KOPT-K1 (cell line): ENCODE results near the gene FGF12.
"Not testable (repeated sequence)": the region's sequence is repeated elsewhere in the genome, so short reads cannot be mapped to it uniquely, and the experiment has no call there.

Experiments used
- H3K27ac ChIP-seq: fragments of 200-600 bp; sonication (generic); 2 replicates; pipeline ENCODE4 v1.5.1; 2016; ENCODE audit warnings: antibody characterized with exemption, mild to moderate bottlenecking, low read depth, low read length; ENCODE audit not compliant: poor library complexity, severe bottlenecking
- H3K36me3 ChIP-seq: fragments of 200-600 bp; sonication (generic); 2 replicates; pipeline ENCODE4 v1.5.1; 2017; ENCODE audit warnings: antibody characterized with exemption, mild to moderate bottlenecking, low read length, moderate library complexity; ENCODE audit not compliant: insufficient read depth
- H3K9me3 ChIP-seq: fragments of 200-600 bp; sonication (generic); 2 replicates; pipeline ENCODE4 v1.5.1; 2017; ENCODE audit warnings: antibody characterized with exemption, low read length, mild to moderate bottlenecking; ENCODE audit not compliant: insufficient read depth, poor library complexity, severe bottlenecking

FGF12 gene

DNA sequence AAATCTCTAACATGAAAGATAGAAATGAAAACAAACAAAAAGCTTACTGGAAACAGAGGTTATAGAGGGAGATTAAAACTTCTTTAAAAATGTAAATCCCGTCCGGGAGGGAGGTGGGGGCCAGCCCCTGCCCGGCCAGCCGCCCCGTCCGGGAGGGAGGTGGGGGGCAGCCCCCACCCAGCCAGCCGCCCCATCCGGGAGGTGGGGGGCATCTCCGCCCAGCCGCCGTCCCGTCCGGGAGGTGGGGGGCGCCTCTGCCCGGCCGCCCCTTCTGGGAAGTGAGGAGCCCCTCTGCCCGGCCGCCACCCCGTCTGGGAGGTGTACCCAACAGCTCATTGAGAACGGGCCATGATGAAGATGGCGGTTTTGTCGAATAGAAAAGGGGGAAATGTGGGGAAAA lies 16.2 kb downstream of the FGF12 start:
- not testable (repeated sequence) for H3K27ac ChIP-seq, H3K9me3 ChIP-seq, H3K36me3 ChIP-seq

DNA sequence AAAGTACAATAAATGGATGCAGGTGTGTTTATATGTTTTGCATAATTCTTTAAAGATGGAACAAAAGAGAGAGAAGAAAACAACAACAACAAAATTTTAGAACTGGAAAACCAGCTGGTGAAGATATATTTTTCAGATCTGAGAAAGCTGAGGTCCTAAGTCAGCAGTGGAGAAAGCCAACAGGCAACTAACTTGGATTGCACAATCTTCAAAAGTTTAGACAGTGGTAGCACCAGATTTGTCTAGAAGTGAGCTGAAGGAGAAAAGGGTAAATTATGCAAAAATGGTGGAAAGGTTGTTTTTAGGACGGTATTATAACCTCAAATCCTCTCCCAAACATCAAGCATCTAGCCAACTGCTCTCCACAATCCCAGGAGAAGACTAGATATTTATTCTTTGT lies 17.0 kb downstream of the FGF12 start:
- H3K27ac ChIP-seq: no peak overlapping the region
- no peaks in the 10 kb centered on the region for H3K36me3 ChIP-seq
- H3K9me3 ChIP-seq: no peaks in the 10 kb centered on the region

- Histone ChIP-seq H3K9me3 (no peaks in the 10 kb centered on the region), H3K36me3 (no peaks in the 10 kb centered on the region), H3K27ac (no peak overlapping the region)
Measured at GRCh38 chr3:192706272-192706671, 21.1 kb downstream of the FGF12 start.

- H3K27ac ChIP-seq: no peak overlapping the region
- H3K9me3 ChIP-seq: no peaks in the 10 kb centered on the region
- no peaks in the 10 kb centered on the region for H3K36me3 ChIP-seq
Measured at GRCh38 chr3:192700885-192701284, 26.5 kb downstream of the FGF12 start.

DNA sequence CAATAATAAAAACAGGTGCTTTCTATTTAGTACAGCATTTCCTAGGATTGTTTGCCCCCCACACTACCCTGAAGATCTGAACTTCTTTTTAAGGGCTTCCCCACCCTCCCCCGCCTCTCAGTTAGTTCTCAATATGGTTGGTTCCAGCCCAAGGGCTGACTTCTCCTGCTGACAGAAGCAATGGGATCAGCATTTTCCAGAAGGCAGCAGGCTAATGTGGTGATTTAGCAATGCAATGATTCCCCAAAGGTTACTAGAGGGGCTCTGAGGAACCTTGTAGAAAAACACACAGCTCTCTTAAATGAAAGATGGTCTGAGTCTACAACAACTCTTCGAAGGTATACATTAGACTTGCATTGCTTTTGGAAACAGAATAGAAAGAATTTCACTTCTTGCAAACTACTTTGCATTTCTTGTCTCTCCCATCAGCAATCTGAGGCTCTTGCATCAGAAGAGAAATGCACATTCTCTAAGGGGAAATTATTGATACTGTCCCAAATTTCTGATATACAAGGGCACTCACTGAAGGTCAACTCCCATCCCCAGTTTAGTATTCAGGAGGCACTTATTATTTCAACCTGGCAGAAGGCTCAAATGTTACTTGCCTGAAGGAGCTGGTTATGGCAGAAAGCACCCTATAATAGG lies 30.3 kb downstream of the FGF12 start:
- H3K27ac ChIP-seq: no peak overlapping the region
- H3K9me3 ChIP-seq: no peaks in the 10 kb centered on the region
- no peaks in the 10 kb centered on the region for H3K36me3 ChIP-seq

GRCh38 chr3:192687488-192688152 lies 39.7 kb downstream of the FGF12 start:
- H3K27ac ChIP-seq: no peak overlapping the region
- H3K36me3 ChIP-seq: no peaks in the 10 kb centered on the region

GRCh38 chr3:192685801-192686200 lies 41.5 kb downstream of the FGF12 start:
- Histone ChIP-seq H3K36me3 (no peaks in the 10 kb centered on the region), H3K27ac (no peak overlapping the region), H3K9me3 (peaks cover 9% of the 10 kb centered on the region)

More at GRCh38 chr3:192687488-192688152, 39.7 kb downstream of the FGF12 start:
- peaks cover 2% of the 10 kb centered on the region for H3K9me3 ChIP-seq

DNA sequence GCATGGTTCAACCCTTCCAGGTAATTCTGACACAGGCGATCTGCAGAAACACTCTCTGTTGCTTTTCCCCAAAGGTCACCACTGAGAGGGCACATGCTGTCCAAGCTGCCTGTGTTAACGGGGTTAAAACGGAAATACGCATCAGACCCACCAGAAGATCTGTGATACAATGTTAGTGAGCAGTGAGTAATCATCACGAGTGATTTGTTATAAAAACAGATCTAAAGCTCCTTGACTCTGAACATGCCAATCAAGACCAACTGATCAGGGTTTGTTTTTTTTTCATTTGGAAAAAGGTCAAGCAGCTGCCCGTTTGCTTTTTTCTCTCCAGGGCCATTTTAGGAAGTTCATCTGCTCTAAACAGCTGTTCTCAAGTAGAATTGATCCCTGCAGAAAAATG lies 43.2 kb downstream of the FGF12 start:
- H3K36me3 ChIP-seq: no peaks in the 10 kb centered on the region
- H3K9me3 ChIP-seq: peaks cover 9% of the 10 kb centered on the region
- H3K27ac ChIP-seq: no peak overlapping the region

DNA sequence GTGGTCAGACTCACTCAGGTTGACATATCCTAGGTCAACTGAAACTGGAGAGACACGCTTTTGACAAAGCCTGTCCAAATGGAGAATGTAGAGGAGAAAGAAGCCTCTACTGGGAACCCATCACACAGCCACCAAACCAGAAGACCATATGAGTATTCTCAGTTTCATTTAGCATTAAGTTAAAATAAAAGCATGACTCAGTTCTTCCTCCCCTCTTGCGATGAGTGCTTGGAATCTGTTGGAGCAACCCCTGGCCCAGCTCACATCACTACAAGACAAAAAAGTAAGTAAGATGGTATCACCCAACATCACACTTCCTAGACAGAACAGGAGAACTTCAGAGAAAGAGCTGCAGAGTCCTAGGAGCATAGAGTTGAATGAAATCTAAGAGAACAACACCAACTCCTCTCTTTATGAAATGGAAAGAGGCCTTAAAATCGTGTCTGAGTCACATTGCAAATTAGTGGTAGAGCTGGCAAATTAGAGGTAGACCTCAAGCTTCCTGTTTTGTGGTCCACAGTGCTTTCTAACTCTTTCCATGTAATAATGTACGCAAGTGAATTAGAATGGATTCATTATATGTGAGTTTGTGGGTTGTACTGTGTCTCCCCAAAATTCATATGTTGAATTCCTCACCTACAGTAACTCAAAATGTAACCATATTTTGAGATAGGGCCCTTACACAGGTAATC lies 51.2 kb downstream of the FGF12 start:
- no peaks in the 10 kb centered on the region for H3K36me3 ChIP-seq
- no peaks in the 10 kb centered on the region for H3K9me3 ChIP-seq
- no peak overlapping the region for H3K27ac ChIP-seq

GRCh38 chr3:192655628-192656027 lies 71.7 kb downstream of the FGF12 start:
- no peaks in the 10 kb centered on the region for H3K9me3 ChIP-seq
- no peak overlapping the region for H3K27ac ChIP-seq
- H3K36me3 ChIP-seq: no peaks in the 10 kb centered on the region

DNA sequence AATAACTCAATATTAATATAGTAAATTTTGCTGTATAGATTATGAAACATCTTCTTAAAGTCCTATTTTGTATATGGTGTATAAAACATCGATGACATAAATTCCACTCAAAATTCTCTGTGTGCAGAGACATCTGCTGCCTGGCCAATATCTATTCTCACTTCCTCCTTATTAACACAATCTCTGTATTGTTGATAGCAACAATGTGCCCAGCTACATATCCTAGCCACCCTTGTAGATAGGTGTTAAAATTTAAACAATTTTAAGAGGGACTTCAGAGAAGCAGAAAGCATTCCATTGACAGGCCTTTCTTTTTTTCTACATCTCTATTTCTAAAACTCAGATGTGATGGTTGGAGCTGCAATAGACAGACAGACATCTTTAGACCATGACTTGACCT lies 72.3 kb downstream of the FGF12 start:
- no peak overlapping the region for H3K27ac ChIP-seq
- H3K36me3 ChIP-seq: no peaks in the 10 kb centered on the region
- H3K9me3 ChIP-seq: no peaks in the 10 kb centered on the region

GRCh38 chr3:192653862-192654261 lies 73.5 kb downstream of the FGF12 start:
- no peak overlapping the region for H3K27ac ChIP-seq
- no peaks in the 10 kb centered on the region for H3K9me3 ChIP-seq

DNA sequence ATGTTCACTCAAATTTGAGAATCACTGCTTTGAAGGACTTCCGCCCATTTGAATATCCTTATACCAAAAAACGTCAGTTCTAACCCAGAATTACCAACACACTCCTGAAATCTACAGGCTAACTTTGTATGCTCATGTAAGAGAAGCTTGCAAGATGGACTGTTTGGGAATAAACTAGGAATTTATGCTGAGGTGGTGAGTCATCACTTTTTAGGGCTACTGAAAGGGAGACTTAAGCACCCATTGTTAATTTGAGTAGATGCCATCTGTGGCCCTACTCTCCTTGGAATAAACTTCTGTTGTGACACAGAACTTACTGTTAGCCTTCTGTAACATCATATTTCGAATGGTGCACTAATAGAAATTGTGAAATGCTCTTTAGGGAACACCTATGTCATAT lies 74.6 kb downstream of the FGF12 start:
- H3K36me3 ChIP-seq: no peaks in the 10 kb centered on the region
- H3K27ac ChIP-seq: no peak overlapping the region
- H3K9me3 ChIP-seq: no peaks in the 10 kb centered on the region

More at GRCh38 chr3:192653862-192654261, 73.5 kb downstream of the FGF12 start:
- no peaks in the 10 kb centered on the region for H3K36me3 ChIP-seq

GRCh38 chr3:192651836-192652512 lies 75.4 kb downstream of the FGF12 start:
- no peaks in the 10 kb centered on the region for H3K36me3 ChIP-seq
- no peaks in the 10 kb centered on the region for H3K9me3 ChIP-seq
- no peak overlapping the region for H3K27ac ChIP-seq

GRCh38 chr3:192645437-192645836 lies 81.9 kb downstream of the FGF12 start:
- Histone ChIP-seq H3K36me3 (no peaks in the 10 kb centered on the region), H3K9me3 (no peaks in the 10 kb centered on the region), H3K27ac (no peak overlapping the region)
